Lower leg skin (tissue), 4 donors: ENCODE data around the gene TMEM131L. TPM values are rescaled to one million over a fixed set of nuclear protein-coding genes. Genes with fewer than 3 reads are reported as not detected.

Experiments used
- DNase-seq, 2 donors: peaks; one replicate each; pipeline ENCODE4 v3.0.0-alpha.2; 2019; ENCODE audit warnings: low spot score in 2 of 2
- H3K4me3 ChIP-seq: fragments of 200-600 bp; sonication (generic); 2 replicates; pipeline ENCODE4 v1.5.1; 2017; ENCODE audit warnings: mild to moderate bottlenecking, low read depth; ENCODE audit not compliant: poor library complexity, severe bottlenecking
- CTCF ChIP-seq, 3 donors: fragments of 450-650 bp; IDR thresholded peaks; one replicate each; pipeline ENCODE4 v1.5.1; 2016; ENCODE audit warnings: antibody characterized with exemption in 3 of 3, mild to moderate bottlenecking in 3 of 3, moderate library complexity in 2 of 3
- POLR2A ChIP-seq, 2 donors: fragments of 450-650 bp; IDR thresholded peaks; one replicate each; pipeline ENCODE4 v1.6.1; 2016 to 2017; ENCODE audit warnings: antibody characterized with exemption in 2 of 2, mild to moderate bottlenecking in 1 of 2, moderate library complexity in 1 of 2
- WGBS, 2 donors: methylation state at CpG; one replicate each; pipeline ENCODE4 v1.1.5; 2018; 5-methylcytosine and 5-hydroxymethylcytosine counted together
- intact Hi-C: fragments of 100-400 bp; cut with DNase I; formaldehyde crosslinking; loops from one replicate; pipeline ENCODE4 v1.15.0; 2023; ENCODE audit warnings: low total_unique reads
- total RNA-seq, 4 donors: library from RNA; depleted of rRNA; stranded (reverse); fragments of >200 nt; gene quantifications; one replicate each; pipeline ENCODE4 v1.1.0, GENCODE V29; 2016

Gene TMEM131L
- total RNA-seq, 4 donors from 2014 or later, result 8.3 to 15.9 (median 12.1) TPM

GRCh38 chr4:153514001-153514526, 47.9 kb downstream of the TMEM131L start:
- TF ChIP-seq CTCF (IDR thresholded peaks at IDR 0.05), result no peak
- TF ChIP-seq POLR2A (IDR thresholded peaks at IDR 0.05), result no peak
- DNase-seq, result no peak
- intact Hi-C loops, result no loop called here
- WGBS, 2 donors, result 42 to 49% methylated on average over 3 of the region's 3 CpGs
- no peak overlapping the region for H3K4me3 ChIP-seq

GRCh38 chr4:153514688-153515426, 48.7 kb downstream of the TMEM131L start:
- intact Hi-C loops, result no loop called here

GRCh38 chr4:153517159-153517558, 51.0 kb downstream of the TMEM131L start:
- no peak for DNase-seq
- 66 to 77% methylated on average over 3 of the region's 3 CpGs for WGBS, 2 donors
- TF ChIP-seq CTCF (IDR thresholded peaks at IDR 0.05) (no peak), POLR2A (IDR thresholded peaks at IDR 0.05) (no peak)
- intact Hi-C loops, result no loop called here
- no peak overlapping the region for H3K4me3 ChIP-seq

More at GRCh38 chr4:153514688-153515426, 48.7 kb downstream of the TMEM131L start:
- no peak for DNase-seq
- TF ChIP-seq CTCF (IDR thresholded peaks at IDR 0.05), result no peak
- TF ChIP-seq POLR2A (IDR thresholded peaks at IDR 0.05), result no peak
- 93% methylated on average over 15 of the region's 15 CpGs for WGBS, 2 donors
- no peak overlapping the region for H3K4me3 ChIP-seq

GRCh38 chr4:153518001-153518400, 51.8 kb downstream of the TMEM131L start:
- no peak for DNase-seq
- 85 to 87% methylated on average over 8 of the region's 8 CpGs for WGBS, 2 donors
- intact Hi-C loops, result no loop called here
- no peak overlapping the region for H3K4me3 ChIP-seq
- no peak for TF ChIP-seq POLR2A (IDR thresholded peaks at IDR 0.05)

GRCh38 chr4:153518637-153519389, 52.7 kb downstream of the TMEM131L start:
- intact Hi-C loops, result no loop called here
- 77 to 82% methylated on average over 10 of the region's 10 CpGs for WGBS, 2 donors
- TF ChIP-seq POLR2A (IDR thresholded peaks at IDR 0.05), result no peak
- no peak for DNase-seq
- H3K4me3 ChIP-seq, result no peak overlapping the region

GRCh38 chr4:153519687-153520086, 53.5 kb downstream of the TMEM131L start:
- TF ChIP-seq POLR2A (IDR thresholded peaks at IDR 0.05) (no peak), CTCF (IDR thresholded peaks at IDR 0.05) (no peak)
- 86 to 96% methylated on average over 1 of the region's 1 CpG for WGBS, 2 donors
- no peak for DNase-seq
- no peak overlapping the region for H3K4me3 ChIP-seq
- intact Hi-C loops, result no loop called here
